IMR-90 (cell line): ENCODE results near the gene SRBD1. TPM values are rescaled to one million over a fixed set of nuclear protein-coding genes. Genes with fewer than 3 reads are reported as not detected.
A peak's percentile ranks its signal among the peaks of the same experiment; 100 is the strongest.

Experiments
- ATAC-seq: fragments of 200-7000 bp; cut with Tn5 transposase; 2 replicates; pipeline ENCODE4 v1.9.1; 2020; ENCODE audit warnings: low read depth, mild to moderate bottlenecking, moderate library complexity
- BruUV-seq: library from RNA; stranded (reverse); fragments of 400-500 nt; replicated peaks from 2 replicates; lab custom pipeline; 2021; lab: Mats Ljungman, UMichigan
- CTCF ChIA-PET: fragments of 300-600 bp; formaldehyde crosslinking; extraction: SDS; loops from one replicate; lab custom pipeline; 2021; ENCODE audit warnings: antibody characterized with exemption; lab: Yijun Ruan, JAX
- POLR2A ChIA-PET: fragments of 300-600 bp; sonication (Branson Sonifier 250); formaldehyde crosslinking; loops from one replicate; lab custom pipeline; 2022; ENCODE audit warnings: antibody characterized with exemption; ENCODE audit not compliant: unreplicated experiment; lab: Charles Lee
- DNase-seq: peaks from one replicate; pipeline ENCODE4 v3.0.0; 2013
- H2AFZ ChIP-seq: replicated peaks from 2 replicates; pipeline ENCODE3; 2013; ENCODE audit warnings: low read length, mild to moderate bottlenecking; ENCODE audit not compliant: poor library complexity
- H2AK5ac ChIP-seq: 2 replicates; pipeline ENCODE4 v1.6.1; 2013; ENCODE audit warnings: low read depth, low read length, inconsistent platforms
- H2AK9ac ChIP-seq: replicated peaks from 2 replicates; pipeline ENCODE3; 2013; ENCODE audit warnings: mild to moderate bottlenecking, low read depth, low read length, moderate library complexity; ENCODE audit not compliant: poor library complexity
- H2BK120ac ChIP-seq: 2 replicates; pipeline ENCODE4 v1.6.1; 2013; ENCODE audit warnings: low read depth, low read length, inconsistent platforms
- H2BK15ac ChIP-seq: 3 replicates; pipeline ENCODE4 v1.6.1; 2013; ENCODE audit warnings: low read depth, low read length, inconsistent platforms
- H2BK20ac ChIP-seq: 2 replicates; pipeline ENCODE4 v1.6.1; 2013; ENCODE audit warnings: low read depth, mild to moderate bottlenecking, inconsistent platforms, low read length, moderate library complexity
- H2BK5ac ChIP-seq: 2 replicates; pipeline ENCODE4 v1.6.1; 2013; ENCODE audit warnings: mild to moderate bottlenecking, low read depth, low read length, inconsistent platforms; ENCODE audit not compliant: poor library complexity, severe bottlenecking
- H3K14ac ChIP-seq: replicated peaks from 2 replicates; pipeline ENCODE4 v1.6.1; 2013; ENCODE audit warnings: low read depth, low read length, inconsistent platforms
- H3K18ac ChIP-seq: 2 replicates; pipeline ENCODE4 v1.6.1; 2013; ENCODE audit warnings: low read depth, low read length, control low read depth
- H3K23ac ChIP-seq: 2 replicates; pipeline ENCODE4 v1.6.1; 2013; ENCODE audit warnings: low read depth, low read length, inconsistent platforms
- H3K27ac ChIP-seq: 2 replicates; pipeline ENCODE4 v1.5.1; 2013; ENCODE audit warnings: mild to moderate bottlenecking, control low read depth, low read length; ENCODE audit not compliant: insufficient read depth
- H3K27me3 ChIP-seq: 2 replicates; pipeline ENCODE4 v1.6.1; 2013; ENCODE audit warnings: low read length; ENCODE audit not compliant: control insufficient read depth, insufficient read depth
- H3K36me3 ChIP-seq: 2 replicates; pipeline ENCODE4 v1.6.1; 2013; ENCODE audit warnings: low read length, mixed read lengths; ENCODE audit not compliant: control insufficient read depth, insufficient read depth
- H3K4ac ChIP-seq: 2 replicates; pipeline ENCODE4 v1.6.1; 2013; ENCODE audit warnings: low read depth, low read length, inconsistent platforms
- H3K4me1 ChIP-seq: 2 replicates; pipeline ENCODE4 v1.6.1; 2013; ENCODE audit warnings: low read length, mixed read lengths; ENCODE audit not compliant: control insufficient read depth, insufficient read depth
- H3K4me2 ChIP-seq: 2 replicates; pipeline ENCODE4 v1.6.1; 2013; ENCODE audit warnings: low read depth, mild to moderate bottlenecking, control low read depth, low read length, moderate library complexity
- H3K4me3 ChIP-seq: 2 replicates; pipeline ENCODE4 v1.5.1; 2013; ENCODE audit warnings: low read depth, mild to moderate bottlenecking, control low read depth, low read length, moderate library complexity; ENCODE audit not compliant: insufficient read depth
- H3K56ac ChIP-seq: 2 replicates; pipeline ENCODE4 v1.6.1; 2013; ENCODE audit warnings: low read length, inconsistent platforms; ENCODE audit not compliant: insufficient read depth; ENCODE audit errors: extremely low read depth
- H3K79me1 ChIP-seq, 2 experiments: 2 replicates each; pipeline ENCODE4 v1.6.1; 2013; ENCODE audit warnings: low read length in 2 of 2, inconsistent platforms in 1 of 2, low read depth in 1 of 2
- H3K9ac ChIP-seq: 2 replicates; pipeline ENCODE4 v1.6.1; 2013; ENCODE audit warnings: low read depth, low read length, control low read depth
- H3K9me1 ChIP-seq: 2 replicates; pipeline ENCODE4 v1.6.1; 2013; ENCODE audit warnings: low read length, inconsistent platforms; ENCODE audit not compliant: insufficient read depth
- H3K9me3 ChIP-seq: 2 replicates; pipeline ENCODE4 v1.6.1; 2013; ENCODE audit warnings: low read length; ENCODE audit not compliant: control insufficient read depth, insufficient read depth
- H4K20me1 ChIP-seq: 2 replicates; pipeline ENCODE4 v1.6.1; 2013; ENCODE audit warnings: low read length, inconsistent platforms; ENCODE audit not compliant: insufficient read depth
- H4K5ac ChIP-seq: 2 replicates; pipeline ENCODE4 v1.6.1; 2013; ENCODE audit warnings: mild to moderate bottlenecking, low read depth, low read length, control low read depth
- H4K8ac ChIP-seq, 2 experiments: 2 replicates each; pipeline ENCODE4 v1.6.1; 2013; ENCODE audit warnings: low read depth in 2 of 2, low read length in 2 of 2, control low read depth in 1 of 2, inconsistent platforms in 1 of 2
- H4K91ac ChIP-seq: 2 replicates; pipeline ENCODE4 v1.6.1; 2013; ENCODE audit warnings: low read depth, low read length, inconsistent platforms; ENCODE audit not compliant: insufficient read depth
- BHLHE40 ChIP-seq: fragments of 150-350 bp; IDR thresholded peaks from 2 replicates; pipeline ENCODE4 v1.6.1; 2016; ENCODE audit warnings: mild to moderate bottlenecking, low read depth, low read length
- CHD1 ChIP-seq: IDR thresholded peaks from 2 replicates; pipeline ENCODE4 v1.6.1; 2012; ENCODE audit warnings: low read depth, low read length, improper control_type of control experiment
- FOS ChIP-seq: fragments of 150-350 bp; IDR thresholded peaks from 2 replicates; pipeline ENCODE4 v1.6.1; 2016; ENCODE audit warnings: low read depth, low read length
- MAFK ChIP-seq: IDR thresholded peaks from 2 replicates; pipeline ENCODE4 v1.6.1; 2012; ENCODE audit warnings: low read depth, low read length, improper control_type of control experiment
- MXI1 ChIP-seq: IDR thresholded peaks from 2 replicates; pipeline ENCODE4 v1.6.1; 2012; ENCODE audit warnings: low read depth, mild to moderate bottlenecking, low read length, moderate library complexity, borderline replicate concordance
- NFE2L2 ChIP-seq: fragments of 150-350 bp; IDR thresholded peaks from 2 replicates; pipeline ENCODE4 v1.6.1; 2016; ENCODE audit warnings: low read depth, mild to moderate bottlenecking, low read length
- POLR2A ChIP-seq: IDR thresholded peaks from 2 replicates; pipeline ENCODE4 v1.6.1; 2012; ENCODE audit warnings: mild to moderate bottlenecking, low read depth, low read length
- RAD21 ChIP-seq: IDR thresholded peaks from 2 replicates; pipeline ENCODE4 v1.6.1; 2012; ENCODE audit warnings: low read length, improper control_type of control experiment
- RCOR1 ChIP-seq: IDR thresholded peaks from 2 replicates; pipeline ENCODE4 v1.6.1; 2012; ENCODE audit warnings: mild to moderate bottlenecking, low read length, improper control_type of control experiment; ENCODE audit not compliant: insufficient replicate concordance
- RFX5 ChIP-seq: IDR thresholded peaks from 2 replicates; pipeline ENCODE4 v1.8.0; 2012; ENCODE audit warnings: low read depth, mild to moderate bottlenecking, low read length, moderate library complexity
- SMC3 ChIP-seq: fragments of 150-350 bp; IDR thresholded peaks from 2 replicates; pipeline ENCODE4 v1.6.1; 2016; ENCODE audit warnings: low read depth, mild to moderate bottlenecking, antibody characterized with exemption, low read length, moderate library complexity
- USF2 ChIP-seq: fragments of 150-350 bp; IDR thresholded peaks from 2 replicates; pipeline ENCODE4 v1.6.1; 2017; ENCODE audit warnings: mild to moderate bottlenecking, antibody characterized with exemption, low read length, low read depth
- WGBS, 2 experiments: methylation state at CpG; one replicate each; pipeline versions ENCODE4 v1.1.5 to v1.1.7; 2013; ENCODE audit warnings: missing lambda C conversion rate in 2 of 2; ENCODE audit not compliant: insufficient read length in 1 of 2; ENCODE audit errors: extremely low coverage in 2 of 2; 5-methylcytosine and 5-hydroxymethylcytosine counted together
- dilution Hi-C: fragments of 300-500 bp; cut with HindIII; formaldehyde crosslinking; loops from one replicate; pipeline ENCODE4 v1.14.3; 2018; ENCODE audit warnings: low sequenced_read_pairs; ENCODE audit not compliant: unreplicated experiment
- in situ Hi-C: fragments of 300-500 bp; cut with MboI; formaldehyde crosslinking; loops from 3 replicates; pipeline ENCODE4 v1.14.3; 2019; ENCODE audit warnings: low sequenced_read_pairs, inconsistent platforms, mixed read lengths
- intact Hi-C: fragments of 100-400 bp; cut with micrococcal nuclease; formaldehyde crosslinking; loops from 2 replicates; pipeline ENCODE4 v1.10.0; 2022
- polyA plus RNA-seq, 3 experiments: library from polyadenylated mRNA; depleted of rRNA; stranded (reverse); fragments of >200 nt; gene quantifications; 2 replicates each; pipeline ENCODE4 v1.2.3, GENCODE V29; 2012; ENCODE audit warnings: low replicate concordance in 1 of 3
- total RNA-seq: library from RNA; depleted of rRNA; stranded (reverse); fragments of >200 nt; gene quantifications from 2 replicates; pipeline ENCODE4 v1.2.3, GENCODE V29; 2012
- TF ChIP-seq, protein P1 (sequence below): conservative IDR thresholded peaks from 2 replicates; pipeline ENCODE4 v1.5.1; 2012; ENCODE audit warnings: mild to moderate bottlenecking, low read depth, low read length, improper control_type of control experiment
- TF ChIP-seq, protein P2 (sequence below): fragments of 150-350 bp; IDR thresholded peaks from 2 replicates; pipeline ENCODE4 v1.6.1; 2016; ENCODE audit warnings: low read depth, mild to moderate bottlenecking, low read length, moderate library complexity, borderline replicate concordance

The SRBD1 gene
- total and polyA plus RNA-seq, 2 of the 4 experiments (the other 2 are of a cell fraction) = 3.5 to 14.7 TPM

DNA sequence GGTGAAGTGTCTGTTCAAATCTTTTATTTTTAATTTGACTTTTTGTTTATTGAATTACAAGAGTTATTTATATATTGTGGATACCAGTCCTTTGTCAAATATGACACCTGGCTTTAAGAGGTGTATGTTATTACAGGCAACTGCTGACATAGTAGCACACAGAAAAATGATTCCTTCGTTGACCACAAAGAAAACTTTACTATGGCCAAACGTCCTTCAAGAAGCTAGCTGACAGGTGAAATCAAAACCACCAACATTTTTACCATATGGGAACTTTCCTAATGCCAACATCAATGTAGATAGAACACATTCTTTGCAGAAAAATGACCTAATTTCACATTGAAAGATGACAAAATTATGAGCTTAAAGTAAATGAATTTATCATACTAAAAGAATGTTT, 6.4 kb upstream of the SRBD1 start:
- Histone ChIP-seq H2BK15ac (no peak overlapping the region), H3K9me1 (0 out of 2 replicates have a peak, but pooled peaks cover 4% of the 10 kb centered on the region), H4K5ac (no peak overlapping the region), H2AK5ac (no peak overlapping the region), H3K9me3 (no peaks in the 10 kb centered on the region), H4K8ac (no peak overlapping the region), H3K36me3 (no peaks in the 10 kb centered on the region), H3K79me1 (no peaks in the 10 kb centered on the region), H3K4me1 (peaks cover 7% of the 10 kb centered on the region), H3K56ac (no peak overlapping the region), H3K27me3 (peaks cover 14% of the 10 kb centered on the region), H2BK120ac (no peak overlapping the region), H4K20me1 (no peaks in the 10 kb centered on the region), H4K91ac (no peak overlapping the region), H2AFZ (no peak overlapping the region), H3K4me3 (no peak overlapping the region), H2AK9ac (no peak overlapping the region), H2BK20ac (0 out of 2 replicates have a peak overlapping the region, but pooled peaks have one; percentile 24), H3K23ac (no peak overlapping the region), H3K9ac (no peak overlapping the region), H3K27ac (no peak overlapping the region), H3K18ac (peak overlapping the region; percentile 35; the same call in 1 of the 2 replicates), H3K4me2 (0 out of 2 replicates have a peak overlapping the region, but pooled peaks have one; percentile 38), H3K14ac (no peak overlapping the region), H3K4ac (no peak overlapping the region), H2BK5ac (no peak overlapping the region)
- no CpG with 5 or more reads among the region's 2 CpGs for WGBS, 2 experiments
- intact Hi-C loops (no loop called here), dilution Hi-C loops (no loop called here), in situ Hi-C loops (no loop called here)
- CTCF ChIA-PET = no interaction called here
- no peak for ATAC-seq
- no TSS peak for BruUV-seq
- POLR2A ChIA-PET = no interaction called here
- TF ChIP-seq, protein P1, sequence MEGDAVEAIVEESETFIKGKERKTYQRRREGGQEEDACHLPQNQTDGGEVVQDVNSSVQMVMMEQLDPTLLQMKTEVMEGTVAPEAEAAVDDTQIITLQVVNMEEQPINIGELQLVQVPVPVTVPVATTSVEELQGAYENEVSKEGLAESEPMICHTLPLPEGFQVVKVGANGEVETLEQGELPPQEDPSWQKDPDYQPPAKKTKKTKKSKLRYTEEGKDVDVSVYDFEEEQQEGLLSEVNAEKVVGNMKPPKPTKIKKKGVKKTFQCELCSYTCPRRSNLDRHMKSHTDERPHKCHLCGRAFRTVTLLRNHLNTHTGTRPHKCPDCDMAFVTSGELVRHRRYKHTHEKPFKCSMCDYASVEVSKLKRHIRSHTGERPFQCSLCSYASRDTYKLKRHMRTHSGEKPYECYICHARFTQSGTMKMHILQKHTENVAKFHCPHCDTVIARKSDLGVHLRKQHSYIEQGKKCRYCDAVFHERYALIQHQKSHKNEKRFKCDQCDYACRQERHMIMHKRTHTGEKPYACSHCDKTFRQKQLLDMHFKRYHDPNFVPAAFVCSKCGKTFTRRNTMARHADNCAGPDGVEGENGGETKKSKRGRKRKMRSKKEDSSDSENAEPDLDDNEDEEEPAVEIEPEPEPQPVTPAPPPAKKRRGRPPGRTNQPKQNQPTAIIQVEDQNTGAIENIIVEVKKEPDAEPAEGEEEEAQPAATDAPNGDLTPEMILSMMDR = no peak
- TF ChIP-seq RAD21 (no peak), FOS (no peak), RFX5 (no peak), POLR2A (no peak), CHD1 (no peak), MXI1 (no peak), SMC3 (no peak), RCOR1 (no peak), BHLHE40 (no peak), USF2 (no peak), MAFK (no peak), NFE2L2 (no peak)
- TF ChIP-seq, protein P2, sequence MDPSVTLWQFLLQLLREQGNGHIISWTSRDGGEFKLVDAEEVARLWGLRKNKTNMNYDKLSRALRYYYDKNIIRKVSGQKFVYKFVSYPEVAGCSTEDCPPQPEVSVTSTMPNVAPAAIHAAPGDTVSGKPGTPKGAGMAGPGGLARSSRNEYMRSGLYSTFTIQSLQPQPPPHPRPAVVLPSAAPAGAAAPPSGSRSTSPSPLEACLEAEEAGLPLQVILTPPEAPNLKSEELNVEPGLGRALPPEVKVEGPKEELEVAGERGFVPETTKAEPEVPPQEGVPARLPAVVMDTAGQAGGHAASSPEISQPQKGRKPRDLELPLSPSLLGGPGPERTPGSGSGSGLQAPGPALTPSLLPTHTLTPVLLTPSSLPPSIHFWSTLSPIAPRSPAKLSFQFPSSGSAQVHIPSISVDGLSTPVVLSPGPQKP = no peak
- no peak for DNase-seq
